Testis (tissue), 3 donors: ENCODE data around the gene MRPL48. TPM values are rescaled to one million over a fixed set of nuclear protein-coding genes. Genes with fewer than 3 reads are reported as not detected.

ENCODE experiments used
- DNase-seq: peaks from one replicate; pipeline ENCODE4 v3.0.0-alpha.2; 2019
- H3K27ac ChIP-seq, 2 donors: fragments of 200-600 bp; sonication (generic); one replicate each; pipeline ENCODE4 v1.5.1; 2019
- H3K27me3 ChIP-seq: fragments of 200-600 bp; sonication (generic); one replicate; pipeline ENCODE4 v1.5.1; 2019
- H3K36me3 ChIP-seq: fragments of 200-600 bp; sonication (generic); one replicate; pipeline ENCODE4 v1.5.1; 2017; ENCODE audit warnings: low read depth; ENCODE audit errors: missing control alignments
- H3K4me1 ChIP-seq: fragments of 200-600 bp; sonication (generic); one replicate; pipeline ENCODE4 v1.5.1; 2019
- H3K4me3 ChIP-seq, 2 donors: fragments of 200-600 bp; sonication (generic); one replicate each; pipeline ENCODE4 v1.5.1; 2017 to 2019
- H3K9me3 ChIP-seq: fragments of 200-600 bp; sonication (generic); one replicate; pipeline ENCODE4 v1.5.1; 2017
- POLR2A ChIP-seq: fragments of 450-650 bp; IDR thresholded peaks from one replicate; pipeline ENCODE4 v1.6.1; 2017; ENCODE audit warnings: antibody characterized with exemption, mild to moderate bottlenecking, moderate library complexity
- WGBS, 2 donors: methylation state at CpG; one replicate each; pipeline ENCODE4 v1.1.5; 2018; 5-methylcytosine and 5-hydroxymethylcytosine counted together
- intact Hi-C: fragments of 100-400 bp; cut with DNase I; formaldehyde crosslinking; loops from one replicate; pipeline ENCODE4 v1.15.1; 2023; ENCODE audit warnings: low total_unique reads
- polyA plus RNA-seq: library from polyadenylated mRNA; stranded (reverse); fragments of 350-450 nt; fragmentation: Illumina TruSeq; extraction: RNeasy Lipid Tissue Mini Kit (QIAGEN cat#74804); gene quantifications from one replicate; pipeline ENCODE4 v1.2.3, GENCODE V29; 2014; ENCODE audit warnings: low read depth, low replicate concordance; ENCODE audit not compliant: insufficient read depth
- total RNA-seq, 2 donors: library from RNA; depleted of rRNA; stranded (reverse); fragments of >200 nt; gene quantifications; one replicate each; pipeline ENCODE4 v1.2.3, GENCODE V29; 2016
- TF ChIP-seq, protein P1 (sequence below), 3 experiments: fragments of 450-650 bp in 2 of 3; fragments of 200-600 bp in 1 of 3; sonication (generic) in 1 of 3; IDR thresholded peaks; one replicate each; pipeline ENCODE4 v1.5.1; 2016 to 2019; ENCODE audit warnings: antibody characterized with exemption in 3 of 3, mild to moderate bottlenecking in 2 of 3, moderate library complexity in 1 of 3

Gene MRPL48
- total and polyA plus RNA-seq, 3 donors from 2014 or later: 9.1 to 16.9 (median 10.7) TPM

DNA sequence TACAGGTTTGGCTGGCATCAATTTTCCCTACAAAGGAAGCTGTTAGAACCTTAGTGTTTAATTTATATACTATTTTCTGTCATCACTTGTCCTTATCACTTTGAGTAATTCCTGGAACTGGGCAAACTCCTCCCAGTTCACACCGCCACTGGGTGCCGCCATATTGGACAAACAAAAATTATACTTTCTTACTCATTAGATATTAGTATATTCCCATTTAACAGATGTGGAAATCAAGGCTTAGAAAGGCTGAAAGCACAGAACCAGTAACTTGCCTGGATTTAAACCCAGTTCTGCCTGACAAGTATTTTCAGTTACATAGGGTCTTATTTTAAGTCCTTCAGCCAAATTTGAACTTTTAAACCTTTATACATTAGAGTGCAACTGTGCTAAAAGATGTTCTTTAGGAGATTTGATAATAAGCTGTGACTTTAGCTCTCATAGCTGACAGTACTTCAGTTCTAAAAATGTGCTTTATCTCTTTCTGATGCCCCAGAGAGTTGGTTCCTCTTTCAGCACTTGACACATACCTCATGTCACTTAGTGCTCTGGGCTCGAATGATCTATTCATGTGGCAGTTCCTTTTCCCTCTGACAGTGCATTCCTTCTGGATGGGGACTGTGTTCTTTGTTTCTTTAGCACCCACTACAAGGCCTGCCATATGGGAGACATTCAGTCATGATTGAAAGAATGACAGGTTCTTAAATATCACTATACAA is 63.5 kb downstream of the MRPL48 start:
- no peaks in the 10 kb centered on the region for H3K9me3 ChIP-seq
- intact Hi-C loops: no loop called here
- DNase-seq: no peak

DNA sequence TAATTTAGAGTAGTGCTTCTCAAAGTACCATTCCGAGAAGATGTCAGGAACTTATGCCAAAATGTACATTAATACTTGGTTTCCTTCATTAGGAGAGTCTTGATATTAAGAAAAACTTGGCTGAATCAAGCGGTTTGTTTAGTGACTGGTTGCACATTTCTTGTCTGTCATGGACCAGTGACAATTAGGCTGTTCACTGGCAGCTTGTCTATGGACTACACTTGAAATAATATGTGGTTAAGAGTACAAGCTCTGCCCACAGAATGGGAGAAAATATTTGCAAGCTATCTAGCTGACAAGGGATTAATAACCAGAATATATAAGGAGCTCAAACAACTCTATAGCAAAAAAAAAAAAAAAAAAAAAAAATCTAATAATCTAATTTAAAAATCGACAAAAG is 64.4 kb downstream of the MRPL48 start:
- intact Hi-C loops: no loop called here
- no peaks in the 10 kb centered on the region for H3K4me1 ChIP-seq
- H3K9me3 ChIP-seq: no peaks in the 10 kb centered on the region
- TF ChIP-seq, protein P1, sequence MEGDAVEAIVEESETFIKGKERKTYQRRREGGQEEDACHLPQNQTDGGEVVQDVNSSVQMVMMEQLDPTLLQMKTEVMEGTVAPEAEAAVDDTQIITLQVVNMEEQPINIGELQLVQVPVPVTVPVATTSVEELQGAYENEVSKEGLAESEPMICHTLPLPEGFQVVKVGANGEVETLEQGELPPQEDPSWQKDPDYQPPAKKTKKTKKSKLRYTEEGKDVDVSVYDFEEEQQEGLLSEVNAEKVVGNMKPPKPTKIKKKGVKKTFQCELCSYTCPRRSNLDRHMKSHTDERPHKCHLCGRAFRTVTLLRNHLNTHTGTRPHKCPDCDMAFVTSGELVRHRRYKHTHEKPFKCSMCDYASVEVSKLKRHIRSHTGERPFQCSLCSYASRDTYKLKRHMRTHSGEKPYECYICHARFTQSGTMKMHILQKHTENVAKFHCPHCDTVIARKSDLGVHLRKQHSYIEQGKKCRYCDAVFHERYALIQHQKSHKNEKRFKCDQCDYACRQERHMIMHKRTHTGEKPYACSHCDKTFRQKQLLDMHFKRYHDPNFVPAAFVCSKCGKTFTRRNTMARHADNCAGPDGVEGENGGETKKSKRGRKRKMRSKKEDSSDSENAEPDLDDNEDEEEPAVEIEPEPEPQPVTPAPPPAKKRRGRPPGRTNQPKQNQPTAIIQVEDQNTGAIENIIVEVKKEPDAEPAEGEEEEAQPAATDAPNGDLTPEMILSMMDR (IDR thresholded peaks at IDR 0.05): no peak
- TF ChIP-seq POLR2A: no peak
- WGBS, 2 donors: 93 to 97% methylated on average over 3 of the region's 3 CpGs
- DNase-seq: no peak
- no peaks in the 10 kb centered on the region for H3K36me3 ChIP-seq
- no peaks in the 10 kb centered on the region for H3K27me3 ChIP-seq
- no peak overlapping the region for H3K4me3 ChIP-seq
- H3K27ac ChIP-seq: no peak overlapping the region

More for the DNA sequence above, 63.5 kb downstream of the MRPL48 start:
- Histone ChIP-seq H3K4me3 (no peak overlapping the region), H3K36me3 (no peaks in the 10 kb centered on the region), H3K27ac (no peak overlapping the region), H3K4me1 (no peaks in the 10 kb centered on the region), H3K27me3 (no peaks in the 10 kb centered on the region)
- 97 to 98% methylated on average over 3 of the region's 3 CpGs for whole genome bisulfite sequencing, 2 donors
- no peak for TF ChIP-seq POLR2A
- TF ChIP-seq, protein P1 (IDR thresholded peaks at IDR 0.05): no peak

DNA sequence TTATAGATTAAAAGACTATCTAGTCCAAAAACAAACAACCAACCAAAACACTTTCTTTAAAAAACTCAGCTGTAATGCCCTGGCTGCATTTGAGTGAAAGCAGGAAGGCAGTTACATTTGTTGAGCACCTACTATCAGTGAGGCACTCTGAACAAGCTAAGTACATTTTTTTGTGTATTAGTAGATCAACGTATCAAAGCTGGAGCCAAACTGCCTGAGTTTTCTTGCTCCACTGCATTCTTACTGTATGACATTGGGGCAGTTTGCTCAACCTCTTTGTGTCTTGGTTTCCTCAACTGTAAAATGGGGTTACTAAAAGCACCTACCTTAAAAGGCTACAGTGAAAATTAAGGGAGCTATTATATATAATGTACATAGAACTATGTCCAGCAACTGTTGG is 67.0 kb downstream of the MRPL48 start:
- Histone ChIP-seq H3K27me3 (no peaks in the 10 kb centered on the region), H3K4me3 (no peak overlapping the region), H3K4me1 (no peaks in the 10 kb centered on the region), H3K36me3 (no peaks in the 10 kb centered on the region), H3K9me3 (no peaks in the 10 kb centered on the region), H3K27ac (no peak overlapping the region)
- 85 to 90% methylated on average over 1 of the region's 1 CpG for whole genome bisulfite sequencing, 2 donors
- no peak for DNase-seq
- no peak for TF ChIP-seq POLR2A
- TF ChIP-seq, protein P1 (IDR thresholded peaks at IDR 0.05): no peak
- intact Hi-C loops: no loop called here

DNA sequence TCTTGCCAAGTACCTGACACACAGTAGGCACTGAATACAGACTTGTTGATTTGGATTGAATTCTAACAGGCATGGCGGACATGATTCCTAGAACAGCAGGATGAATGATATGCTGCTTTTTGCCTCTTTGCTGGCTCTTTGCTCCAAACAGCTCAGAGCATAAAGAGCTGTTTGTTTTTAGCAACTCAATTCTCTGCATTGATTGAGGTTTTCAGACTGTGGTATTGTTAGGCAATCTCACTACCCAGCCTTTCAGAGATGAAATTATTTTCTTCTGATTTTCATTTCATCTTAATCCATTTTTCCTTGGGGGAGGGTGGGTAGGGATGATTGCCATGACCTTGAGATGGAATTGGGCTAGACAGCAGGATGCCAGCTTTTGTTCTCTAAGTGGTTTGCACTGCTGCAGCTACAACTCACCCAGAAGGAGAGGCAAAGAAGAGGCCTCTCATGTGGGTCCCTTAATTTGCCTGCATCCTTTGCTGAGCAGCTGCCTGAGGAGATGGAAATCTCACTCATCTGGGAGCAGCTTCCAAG is 68.4 kb downstream of the MRPL48 start:
- no peaks in the 10 kb centered on the region for H3K4me1 ChIP-seq
- no peaks in the 10 kb centered on the region for H3K9me3 ChIP-seq
- intact Hi-C loops: no loop called here
- no peak for TF ChIP-seq POLR2A
- TF ChIP-seq, protein P1 (IDR thresholded peaks at IDR 0.05): no peak
- H3K27ac ChIP-seq: no peak overlapping the region
- DNase-seq: no peak
- no peaks in the 10 kb centered on the region for H3K36me3 ChIP-seq
- no peak overlapping the region for H3K4me3 ChIP-seq
- 76 to 85% methylated on average over 1 of the region's 1 CpG for WGBS, 2 donors
- H3K27me3 ChIP-seq: no peaks in the 10 kb centered on the region

DNA sequence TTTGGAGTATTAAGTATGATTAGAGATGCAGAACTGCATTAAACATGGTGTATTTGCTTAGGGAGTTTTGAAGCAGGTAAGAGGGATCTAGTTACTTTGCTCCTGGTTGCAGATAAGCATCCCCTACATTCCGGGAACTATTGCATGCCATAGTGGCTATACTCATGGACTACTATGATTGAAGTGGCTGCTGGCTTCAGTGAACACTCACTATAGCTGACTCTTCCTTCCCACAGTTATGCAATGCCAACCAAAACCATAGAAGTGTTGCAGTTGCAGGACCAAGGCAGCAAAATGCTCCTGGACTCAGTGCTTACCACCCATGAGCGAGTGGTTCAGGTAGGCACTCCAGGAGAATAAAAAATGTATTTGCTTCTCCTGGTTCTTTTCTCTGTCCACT is 72.0 kb downstream of the MRPL48 start:
- Histone ChIP-seq H3K36me3 (no peaks in the 10 kb centered on the region), H3K27me3 (no peaks in the 10 kb centered on the region), H3K27ac (no peak overlapping the region), H3K4me1 (no peaks in the 10 kb centered on the region), H3K9me3 (no peaks in the 10 kb centered on the region), H3K4me3 (no peak overlapping the region)
- no peak for DNase-seq
- 90 to 93% methylated on average over 2 of the region's 2 CpGs for WGBS, 2 donors
- TF ChIP-seq POLR2A: no peak
- TF ChIP-seq, protein P1 (IDR thresholded peaks at IDR 0.05): no peak
- intact Hi-C loops: no loop called here
